Myocyte (in vitro differentiated cells): ENCODE results near the gene SHROOM3. TPM values are rescaled to one million over a fixed set of nuclear protein-coding genes. Genes with fewer than 3 reads are reported as not detected.
A peak's percentile ranks its signal among the peaks of the same experiment; 100 is the strongest.

ENCODE experiments used
- DNase-seq: peaks from one replicate; pipeline ENCODE4 v3.0.0-alpha.2; 2012; ENCODE audit warnings: low read depth
- total RNA-seq: library from RNA; depleted of rRNA; stranded (reverse); fragments of >200 nt; gene quantifications from 2 replicates; pipeline ENCODE4 v1.2.3, GENCODE V29; 2014

Gene SHROOM3
- total RNA-seq, 1 donor from 2014 or later = 3.5 TPM

- no peak for DNase-seq
Observed at GRCh38 chr4:76494243-76494642, 59.2 kb downstream of the SHROOM3 start.

GRCh38 chr4:76494871-76495590, 60.0 kb downstream of the SHROOM3 start:
- no peak for DNase-seq

GRCh38 chr4:76498550-76498949, 63.5 kb downstream of the SHROOM3 start:
- DNase-seq = no peak

- no peak for DNase-seq
Observed at GRCh38 chr4:76499461-76499860, 64.4 kb downstream of the SHROOM3 start.

GRCh38 chr4:76502886-76503285, 67.9 kb downstream of the SHROOM3 start:
- DNase-seq = no peak

- peak; percentile 75 for DNase-seq
Observed at GRCh38 chr4:76504613-76505465, 69.8 kb downstream of the SHROOM3 start.

- DNase-seq = no peak
Observed at GRCh38 chr4:76511947-76512346, 76.9 kb downstream of the SHROOM3 start.

- no peak for DNase-seq
Observed at GRCh38 chr4:76513482-76513881, 78.5 kb downstream of the SHROOM3 start.

GRCh38 chr4:76514087-76514486, 79.1 kb downstream of the SHROOM3 start:
- no peak for DNase-seq

GRCh38 chr4:76515975-76516843, 81.2 kb downstream of the SHROOM3 start:
- no peak for DNase-seq

- DNase-seq = peak; percentile 46
Observed at GRCh38 chr4:76518241-76518640, 83.2 kb downstream of the SHROOM3 start.

- no peak for DNase-seq
Observed at GRCh38 chr4:76523593-76523992, 88.6 kb downstream of the SHROOM3 start.

- no peak for DNase-seq
Observed at GRCh38 chr4:76525751-76526150, 90.7 kb downstream of the SHROOM3 start.

- DNase-seq = no peak
Observed at GRCh38 chr4:76526585-76526990, 91.6 kb downstream of the SHROOM3 start.

GRCh38 chr4:76527666-76528065, 92.6 kb downstream of the SHROOM3 start:
- no peak for DNase-seq

- no peak for DNase-seq
Observed at GRCh38 chr4:76531597-76531996, 96.6 kb downstream of the SHROOM3 start.

GRCh38 chr4:76532805-76533204, 97.8 kb downstream of the SHROOM3 start:
- peak; percentile 41 for DNase-seq

- peak; percentile 81 for DNase-seq
Observed at GRCh38 chr4:76533314-76533713, 98.3 kb downstream of the SHROOM3 start.

- peak; percentile 76 for DNase-seq
Observed at GRCh38 chr4:76535603-76536372, 100.8 kb downstream of the SHROOM3 start.

- no peak for DNase-seq
Observed at GRCh38 chr4:76536373-76536689, 101.3 kb downstream of the SHROOM3 start.

- no peak for DNase-seq
Observed at GRCh38 chr4:76538296-76538695, 103.3 kb downstream of the SHROOM3 start.
